ENCODE results near the gene ACR.

DNA sequence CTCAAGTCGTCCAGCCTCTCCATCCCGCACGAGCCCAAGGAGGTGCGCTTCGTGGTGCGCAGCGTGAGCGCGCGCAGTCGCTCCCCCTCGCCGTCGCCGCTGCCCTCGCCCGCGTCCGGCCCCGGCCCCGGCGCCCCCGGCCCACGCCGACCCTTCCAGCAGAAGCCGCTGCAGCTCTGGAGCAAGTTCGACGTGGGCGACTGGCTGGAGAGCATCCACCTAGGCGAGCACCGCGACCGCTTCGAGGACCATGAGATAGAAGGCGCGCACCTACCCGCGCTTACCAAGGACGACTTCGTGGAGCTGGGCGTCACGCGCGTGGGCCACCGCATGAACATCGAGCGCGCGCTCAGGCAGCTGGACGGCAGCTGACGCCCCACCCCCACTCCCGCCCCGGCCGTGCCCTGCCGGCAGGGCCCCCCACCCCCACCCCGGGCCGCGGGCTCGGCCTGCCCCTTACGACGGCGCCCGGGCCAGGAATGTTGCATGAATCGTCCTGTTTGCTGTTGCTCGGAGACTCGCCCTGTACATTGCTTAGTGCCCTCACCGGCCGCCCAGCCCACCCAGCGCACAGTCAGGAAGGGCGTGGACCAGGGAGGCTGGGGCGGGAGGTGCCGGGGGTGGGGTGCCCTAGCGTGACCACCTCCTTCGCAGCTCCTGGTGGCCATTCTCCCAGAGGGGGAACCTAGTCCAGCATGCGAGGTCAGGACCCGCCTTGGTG is 6.9 kb upstream of the ACR start:
- TF ChIP-seq, protein P1, sequence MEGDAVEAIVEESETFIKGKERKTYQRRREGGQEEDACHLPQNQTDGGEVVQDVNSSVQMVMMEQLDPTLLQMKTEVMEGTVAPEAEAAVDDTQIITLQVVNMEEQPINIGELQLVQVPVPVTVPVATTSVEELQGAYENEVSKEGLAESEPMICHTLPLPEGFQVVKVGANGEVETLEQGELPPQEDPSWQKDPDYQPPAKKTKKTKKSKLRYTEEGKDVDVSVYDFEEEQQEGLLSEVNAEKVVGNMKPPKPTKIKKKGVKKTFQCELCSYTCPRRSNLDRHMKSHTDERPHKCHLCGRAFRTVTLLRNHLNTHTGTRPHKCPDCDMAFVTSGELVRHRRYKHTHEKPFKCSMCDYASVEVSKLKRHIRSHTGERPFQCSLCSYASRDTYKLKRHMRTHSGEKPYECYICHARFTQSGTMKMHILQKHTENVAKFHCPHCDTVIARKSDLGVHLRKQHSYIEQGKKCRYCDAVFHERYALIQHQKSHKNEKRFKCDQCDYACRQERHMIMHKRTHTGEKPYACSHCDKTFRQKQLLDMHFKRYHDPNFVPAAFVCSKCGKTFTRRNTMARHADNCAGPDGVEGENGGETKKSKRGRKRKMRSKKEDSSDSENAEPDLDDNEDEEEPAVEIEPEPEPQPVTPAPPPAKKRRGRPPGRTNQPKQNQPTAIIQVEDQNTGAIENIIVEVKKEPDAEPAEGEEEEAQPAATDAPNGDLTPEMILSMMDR (IDR thresholded peaks at IDR 0.05; ENCODE audit: low read length) = no peak
- TF ChIP-seq EZH2 (optimal IDR thresholded peaks at IDR 0.05; ENCODE audit: low read depth, low read length) = no peak
